ENCODE data around the gene WSCD2.

- TF ChIP-seq ZNF274 (IDR thresholded peaks at IDR 0.05; ENCODE audit: low read depth, low read length) (no peak), SUZ12 (IDR thresholded peaks at IDR 0.05; ENCODE audit: extremely low read depth, insufficient read depth, insufficient read length) (no peak), YY1 (IDR thresholded peaks at IDR 0.05; ENCODE audit: insufficient read depth, insufficient read length) (no peak)
Observed at GRCh38 chr12:108234158-108234557, 105.1 kb downstream of the WSCD2 start.

Data from NT2/D1 (cell line).